Spleen (tissue), 11 donors: ENCODE measurements around the gene SORBS1. TPM values are rescaled to one million over a fixed set of nuclear protein-coding genes. Genes with fewer than 3 reads are reported as not detected.
A peak's percentile ranks its signal among the peaks of the same experiment; 100 is the strongest.

ENCODE experiments used
- DNase-seq: peaks from one replicate; pipeline ENCODE4 v3.0.0-alpha.2; 2020
- H3K27ac ChIP-seq, 8 donors: fragments of 200-600 bp; sonication (generic) in 7 of 8; 1 replicate in 4 of 8; 2 replicates in 4 of 8; pipeline versions ENCODE4 v1.5.0 to v1.8.0; 2016 to 2021; ENCODE audit warnings: inconsistent platforms in 4 of 8, mild to moderate bottlenecking in 4 of 8, moderate library complexity in 1 of 8
- H3K27me3 ChIP-seq, 7 donors: fragments of 200-600 bp; sonication (generic) in 6 of 7; replicated peaks in 1 of 7; 1 replicate in 4 of 7; 2 replicates in 3 of 7; pipeline versions ENCODE4 v1.5.0 to v1.8.0; 2016 to 2021; ENCODE audit warnings: inconsistent platforms in 3 of 7, mild to moderate bottlenecking in 1 of 7
- H3K36me3 ChIP-seq, 6 donors: fragments of 200-600 bp; sonication (generic) in 5 of 6; 1 replicate in 4 of 6; 2 replicates in 2 of 6; pipeline versions ENCODE4 v1.5.0 to v1.8.0; 2016 to 2021; ENCODE audit warnings: inconsistent platforms in 2 of 6
- H3K4me1 ChIP-seq, 6 donors: fragments of 200-600 bp; sonication (generic) in 5 of 6; 1 replicate in 3 of 6; 2 replicates in 3 of 6; pipeline versions ENCODE4 v1.5.0 to v1.8.0; 2016 to 2021; ENCODE audit warnings: inconsistent platforms in 3 of 6
- H3K4me3 ChIP-seq, 8 donors: fragments of 200-600 bp; sonication (generic) in 7 of 8; 1 replicate in 4 of 8; 2 replicates in 4 of 8; pipeline versions ENCODE4 v1.5.0 to v1.8.0; 2016 to 2021; ENCODE audit warnings: inconsistent platforms in 4 of 8, mild to moderate bottlenecking in 4 of 8, moderate library complexity in 2 of 8
- H3K9me3 ChIP-seq, 8 donors: fragments of 200-600 bp; sonication (generic) in 7 of 8; 1 replicate in 4 of 8; 2 replicates in 4 of 8; pipeline versions ENCODE4 v1.5.0 to v1.8.0; 2016 to 2021; ENCODE audit warnings: inconsistent platforms in 4 of 8
- CTCF ChIP-seq, 11 experiments: fragments of 200-600 bp in 7 of 11; fragments of 450-650 bp in 4 of 11; sonication (generic) in 4 of 11; IDR thresholded peaks in 8 of 11; conservative IDR thresholded peaks in 3 of 11; 1 replicate in 7 of 11; 2 replicates in 4 of 11; pipeline versions ENCODE4 v1.4.0 to v1.8.0; 2016 to 2021; ENCODE audit warnings: antibody characterized with exemption in 11 of 11, inconsistent platforms in 4 of 11, mild to moderate bottlenecking in 1 of 11
- POLR2A ChIP-seq, 3 donors: fragments of 450-650 bp; IDR thresholded peaks; one replicate each; pipeline ENCODE4 v1.5.1; 2017; ENCODE audit warnings: antibody characterized with exemption in 3 of 3, mild to moderate bottlenecking in 1 of 3
- POLR2AphosphoS5 ChIP-seq, 3 donors: sonication (generic); formaldehyde crosslinking; IDR thresholded peaks; one replicate each; pipeline ENCODE4 v1.5.1; 2017; ENCODE audit warnings: antibody characterized with exemption in 3 of 3
- WGBS, 5 donors: extraction: QIAGEN DNeasy Blood & Tissue Kit in 3 of 5; methylation state at CpG; one replicate each; pipeline versions ENCODE4 v1.1.5 to v1.1.7; 2013 to 2018; 5-methylcytosine and 5-hydroxymethylcytosine counted together
- intact Hi-C: fragments of 100-400 bp; cut with DNase I; formaldehyde crosslinking; loops from one replicate; pipeline ENCODE4 v1.15.0; 2023; ENCODE audit warnings: low total_unique reads
- polyA plus RNA-seq, 3 donors: library from polyadenylated mRNA; stranded (reverse); fragments of 200-250 nt; gene quantifications; one replicate each; pipeline ENCODE4 v1.2.1, GENCODE V29; 2013
- total RNA-seq, 7 donors: library from RNA; depleted of rRNA in 3 of 7; stranded (reverse); fragments of >200 nt in 3 of 7; fragmentation: NEBNext Ultra II Directional in 4 of 7; extraction: Animal tissue kit (Norgen Biotek cat#: 25700) in 4 of 7; gene quantifications; one replicate each; pipeline versions ENCODE4 v1.1.0 to v1.2.1, GENCODE V29; 2016 to 2021
- donor health status: healthy with polysubstance abuse.
- donor health status: DM: no; HTN: no; CAD: no; lungs with moderate emphysema.
- donor health status: DM: no; HTN: no; CAD: no.
- donor health status: Bipolar disorder and iron deficiency.
- donor health status: healthy.
- donor health status: DM: no; HTN: no; CAD: no.
- donor health status: DM: yes; HTN: yes; CAD: no.

Gene SORBS1
- total and polyA plus RNA-seq, 10 donors, result 2.8 to 30.8 (median 18.1) TPM

DNA sequence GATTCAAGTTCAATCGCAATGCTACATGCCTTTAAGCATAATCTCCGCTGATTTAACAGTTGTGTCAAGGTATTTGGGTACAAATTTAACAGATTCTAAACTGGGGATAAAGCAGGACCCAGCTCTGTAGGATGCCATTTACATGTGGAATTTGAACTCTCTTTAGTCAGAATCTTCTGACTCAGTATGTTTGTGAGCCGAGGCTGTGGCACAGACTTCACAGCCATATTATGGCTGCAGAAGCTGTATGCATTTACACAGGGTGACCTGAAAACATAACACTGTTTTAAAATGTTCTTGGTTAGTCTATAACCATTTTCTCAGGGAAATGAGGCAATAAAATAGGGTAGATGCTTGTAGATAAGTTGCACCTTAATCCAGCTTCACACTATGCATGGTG, 279.1 kb downstream of the SORBS1 start:
- peak overlapping the region in 1 of 8 donors; percentile 1 for H3K27ac ChIP-seq
- peaks cover 26 to 95% (median 73%) of the 10 kb centered on the region in 6 donors for H3K4me1 ChIP-seq

DNA sequence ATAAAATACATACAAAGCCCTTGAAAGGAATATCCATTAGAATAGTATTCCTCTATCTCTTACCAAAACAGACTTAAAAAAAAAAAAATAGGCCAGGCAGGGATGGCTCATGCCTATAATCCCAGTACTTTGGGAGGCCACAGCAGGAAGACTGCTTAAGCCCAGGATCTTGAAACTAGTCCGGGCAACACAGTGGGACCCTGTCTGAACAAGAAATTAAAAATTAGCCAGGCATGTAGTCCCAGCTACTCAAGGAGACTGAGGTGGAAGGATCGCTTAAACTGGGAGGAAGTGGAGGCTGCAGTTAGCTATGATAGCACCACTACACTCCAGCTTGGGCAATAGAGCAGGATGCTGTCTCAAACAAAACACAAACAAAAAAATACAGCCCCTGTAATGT, 280.0 kb downstream of the SORBS1 start:
- Histone ChIP-seq H3K9me3 (no peaks in the 10 kb centered on the region), H3K27me3 (no peaks in the 10 kb centered on the region), H3K4me3 (no peak overlapping the region), H3K4me1 (peaks cover 22 to 95% (median 71%) of the 10 kb centered on the region in 6 donors), H3K27ac (peak overlapping the region in 1 of 8 donors; percentile 85), H3K36me3 (no peaks in the 10 kb centered on the region)
- WGBS, 5 donors, result 78 to 98% (median 89%) methylated on average over 2 of the region's 2 CpGs
- intact Hi-C loops, result no loop called here
- TF ChIP-seq POLR2AphosphoS5 (IDR thresholded peaks at IDR 0.05), result no peak
- no peak for TF ChIP-seq CTCF (IDR thresholded peaks at IDR 0.05 in 8 of 11, conservative IDR thresholded peaks at IDR 0.05 in 3 of 11)
- TF ChIP-seq POLR2A (IDR thresholded peaks at IDR 0.05), result no peak
- DNase-seq, result no peak

More for the DNA sequence above, 279.1 kb downstream of the SORBS1 start:
- Histone ChIP-seq H3K4me3 (no peak overlapping the region), H3K9me3 (no peaks in the 10 kb centered on the region), H3K27me3 (no peaks in the 10 kb centered on the region), H3K36me3 (no peaks in the 10 kb centered on the region)
- WGBS, 5 donors, result 78 to 96% (median 92%) methylated on average over 3 of the region's 3 CpGs
- TF ChIP-seq POLR2A (IDR thresholded peaks at IDR 0.05), result no peak
- no peak for TF ChIP-seq CTCF (IDR thresholded peaks at IDR 0.05 in 8 of 11, conservative IDR thresholded peaks at IDR 0.05 in 3 of 11)
- no peak for TF ChIP-seq POLR2AphosphoS5 (IDR thresholded peaks at IDR 0.05)
- DNase-seq, result no peak
- intact Hi-C loops, result no loop called here

DNA sequence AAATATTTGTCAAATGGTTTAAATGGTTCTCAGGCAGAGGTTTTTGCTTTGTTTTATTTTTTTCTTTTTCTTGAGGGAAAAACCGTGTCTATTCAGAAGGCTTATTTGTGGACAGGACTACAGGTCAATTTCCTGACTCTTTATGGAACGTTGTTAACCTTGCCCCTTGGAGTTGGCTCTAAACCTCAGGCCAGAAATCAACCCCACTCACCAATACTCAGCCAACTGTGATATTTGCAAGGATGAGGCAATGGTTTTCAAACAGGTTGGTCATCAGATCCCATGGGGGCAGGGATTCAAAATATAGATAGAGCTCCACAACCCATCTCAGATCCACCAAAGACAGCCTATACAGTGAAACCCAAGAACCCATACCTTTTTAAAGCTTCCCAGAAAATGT, 280.5 kb downstream of the SORBS1 start:
- TF ChIP-seq POLR2AphosphoS5 (IDR thresholded peaks at IDR 0.05) (no peak), CTCF (IDR thresholded peaks at IDR 0.05 in 8 of 11, conservative IDR thresholded peaks at IDR 0.05 in 3 of 11) (no peak)
- Histone ChIP-seq H3K9me3 (no peaks in the 10 kb centered on the region), H3K4me3 (no peak overlapping the region), H3K36me3 (no peaks in the 10 kb centered on the region), H3K27ac (peak overlapping the region in 3 of 8 donors; percentile 13 to 85 (median 26)), H3K4me1 (peaks cover 20 to 95% (median 72%) of the 10 kb centered on the region in 6 donors), H3K27me3 (no peaks in the 10 kb centered on the region)
- intact Hi-C loops, result no loop called here
- WGBS, 5 donors, result 51 to 70% (median 59%) methylated on average over 2 of the region's 2 CpGs
- DNase-seq, result no peak

DNA sequence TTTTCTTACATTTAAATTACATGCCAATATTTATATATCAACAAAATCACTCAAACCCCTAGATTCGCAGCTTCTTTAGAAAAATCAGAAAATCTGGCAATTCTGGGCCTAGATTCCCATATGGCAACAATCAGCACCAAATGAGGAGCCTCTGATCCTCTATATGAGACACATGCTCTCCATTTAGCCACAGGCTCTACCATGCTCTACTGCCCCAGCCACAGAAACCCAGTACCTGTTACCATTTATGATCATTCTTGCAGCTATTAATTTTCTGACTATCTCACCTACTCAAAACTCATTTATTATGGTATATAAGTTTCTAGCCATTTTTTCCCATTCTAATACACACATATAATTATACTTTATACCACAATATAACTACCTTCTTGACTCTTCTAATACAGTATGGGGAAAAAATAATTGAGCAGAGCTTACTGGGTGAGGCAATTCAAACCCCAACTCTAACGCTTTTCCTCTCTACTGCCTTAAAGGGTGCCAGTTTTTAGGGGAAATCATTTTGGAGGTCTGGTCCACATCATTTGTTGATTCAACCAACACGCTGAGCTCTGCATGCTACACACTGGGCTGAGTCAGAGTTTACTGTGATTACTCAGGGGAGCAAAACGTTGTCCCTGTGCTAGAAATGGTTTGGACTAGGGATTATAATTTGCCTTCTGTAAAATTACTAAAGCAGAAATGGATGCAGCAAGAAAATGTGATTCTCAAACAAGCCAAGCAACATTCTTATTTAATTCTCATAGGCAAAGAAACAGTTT, 281.9 kb downstream of the SORBS1 start:
- Histone ChIP-seq H3K4me1 (peaks cover 16 to 95% (median 69%) of the 10 kb centered on the region in 6 donors), H3K27me3 (no peaks in the 10 kb centered on the region), H3K9me3 (no peaks in the 10 kb centered on the region), H3K4me3 (no peak overlapping the region), H3K27ac (peak overlapping the region in 5 of 8 donors; percentile 42 to 88 (median 77)), H3K36me3 (no peaks in the 10 kb centered on the region)
- TF ChIP-seq POLR2AphosphoS5 (IDR thresholded peaks at IDR 0.05) (no peak), POLR2A (IDR thresholded peaks at IDR 0.05) (no peak), CTCF (IDR thresholded peaks at IDR 0.05 in 8 of 11, conservative IDR thresholded peaks at IDR 0.05 in 3 of 11) (no peak)
- WGBS, 5 donors, result 75 to 87% (median 85%) methylated on average over 4 of the region's 4 CpGs
- intact Hi-C loops, result no loop called here
- DNase-seq, result no peak
